Measurements from ENCODE around the gene DTD1.

Gene DTD1

GRCh38 chr20:18717062-18717461, 129.2 kb downstream of the DTD1 start:
- H3K9me2 ChIP-seq (replicated peaks; ENCODE audit: insufficient read depth, low read length) = no peaks in the 10 kb centered on the region
- H4K20me1 ChIP-seq (ENCODE audit: low read depth, low read length) = no peaks in the 10 kb centered on the region
- H3K79me2 ChIP-seq (ENCODE audit: insufficient read depth, low read length) = no peaks in the 10 kb centered on the region
- no peaks in the 10 kb centered on the region for H3F3A ChIP-seq (ENCODE audit: insufficient read depth)
- no peaks in the 10 kb centered on the region for H3K36me3 ChIP-seq (ENCODE audit: low read length)
- no peak overlapping the region for H3K4me2 ChIP-seq (ENCODE audit: low read depth, low read length, poor library complexity, severe bottlenecking)
- no peak overlapping the region for H3K27ac ChIP-seq (ENCODE audit: low read depth, low read length)
- TF ChIP-seq CTCF (IDR thresholded peaks at IDR 0.05; ENCODE audit: insufficient read depth, low read length, poor library complexity, severe bottlenecking) = no peak
- no peak for TF ChIP-seq EZH2phosphoT487 (conservative IDR thresholded peaks at IDR 0.05; ENCODE audit: low read length)
- no peak overlapping the region for H3K4me3 ChIP-seq (ENCODE audit: insufficient read depth, low read length, poor library complexity, severe bottlenecking)
- no peak overlapping the region for H2AFZ ChIP-seq (ENCODE audit: low read depth, low read length, severe bottlenecking)
- H3K9me3 ChIP-seq (ENCODE audit: insufficient read depth, low read length) = no peaks in the 10 kb centered on the region
- H3K9ac ChIP-seq (ENCODE audit: low read length) = no peak overlapping the region
- H3K27me3 ChIP-seq (ENCODE audit: low read length) = no peaks in the 10 kb centered on the region

- Histone ChIP-seq H3K9ac (ENCODE audit: low read length) (no peak overlapping the region), H3K36me3 (ENCODE audit: low read length) (no peaks in the 10 kb centered on the region), H3K9me3 (ENCODE audit: insufficient read depth, low read length) (no peaks in the 10 kb centered on the region), H3K27me3 (ENCODE audit: low read length) (no peaks in the 10 kb centered on the region), H3K27ac (ENCODE audit: low read depth, low read length) (no peak overlapping the region), H3K79me2 (ENCODE audit: insufficient read depth, low read length) (no peaks in the 10 kb centered on the region), H3F3A (ENCODE audit: insufficient read depth) (no peaks in the 10 kb centered on the region), H2AFZ (ENCODE audit: low read depth, low read length, severe bottlenecking) (no peak overlapping the region), H3K4me3 (ENCODE audit: insufficient read depth, low read length, poor library complexity, severe bottlenecking) (no peak overlapping the region), H3K9me2 (replicated peaks; ENCODE audit: insufficient read depth, low read length) (no peaks in the 10 kb centered on the region), H4K20me1 (ENCODE audit: low read depth, low read length) (no peaks in the 10 kb centered on the region), H3K4me2 (ENCODE audit: low read depth, low read length, poor library complexity, severe bottlenecking) (no peak overlapping the region)
- TF ChIP-seq CTCF (IDR thresholded peaks at IDR 0.05; ENCODE audit: insufficient read depth, low read length, poor library complexity, severe bottlenecking) (no peak), EZH2phosphoT487 (conservative IDR thresholded peaks at IDR 0.05; ENCODE audit: low read length) (no peak)
Measured at GRCh38 chr20:18718129-18718528, 130.3 kb downstream of the DTD1 start.

DNA sequence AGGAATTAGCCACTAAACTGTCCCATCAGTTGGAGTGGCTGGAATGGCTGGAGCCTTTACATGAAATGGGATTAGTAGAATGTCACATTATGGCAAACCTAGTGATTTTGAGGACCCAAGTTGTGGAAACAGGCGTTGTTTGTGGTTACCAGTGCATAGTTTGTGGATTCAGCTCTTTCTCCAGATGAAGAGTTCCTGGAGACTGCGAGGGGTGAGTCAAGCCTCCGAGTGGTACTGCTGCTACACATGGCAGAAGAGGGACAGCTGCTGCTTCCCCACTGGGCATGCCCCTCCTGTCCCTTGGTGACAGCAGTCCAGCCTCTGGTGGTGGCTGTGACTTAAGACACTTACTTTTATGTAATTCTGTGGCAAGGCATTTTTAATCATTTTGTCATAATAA, 131.6 kb downstream of the DTD1 start:
- TF ChIP-seq CTCF (IDR thresholded peaks at IDR 0.05; ENCODE audit: insufficient read depth, low read length, poor library complexity, severe bottlenecking) (no peak), EZH2phosphoT487 (conservative IDR thresholded peaks at IDR 0.05; ENCODE audit: low read length) (no peak)
- no peaks in the 10 kb centered on the region for H3K36me3 ChIP-seq (ENCODE audit: low read length)

More for the DNA sequence above, 131.6 kb downstream of the DTD1 start:
- H3K4me2 ChIP-seq (ENCODE audit: low read depth, low read length, poor library complexity, severe bottlenecking) = no peak overlapping the region
- no peak overlapping the region for H3K9ac ChIP-seq (ENCODE audit: low read length)
- no peaks in the 10 kb centered on the region for H4K20me1 ChIP-seq (ENCODE audit: low read depth, low read length)
- no peak overlapping the region for H3K27ac ChIP-seq (ENCODE audit: low read depth, low read length)
- H3K79me2 ChIP-seq (ENCODE audit: insufficient read depth, low read length) = no peaks in the 10 kb centered on the region
- no peaks in the 10 kb centered on the region for H3K27me3 ChIP-seq (ENCODE audit: low read length)
- H3K4me3 ChIP-seq (ENCODE audit: insufficient read depth, low read length, poor library complexity, severe bottlenecking) = no peak overlapping the region
- H3K9me2 ChIP-seq (replicated peaks; ENCODE audit: insufficient read depth, low read length) = no peaks in the 10 kb centered on the region
- H2AFZ ChIP-seq (ENCODE audit: low read depth, low read length, severe bottlenecking) = no peak overlapping the region
- no peaks in the 10 kb centered on the region for H3F3A ChIP-seq (ENCODE audit: insufficient read depth)
- H3K9me3 ChIP-seq (ENCODE audit: insufficient read depth, low read length) = no peaks in the 10 kb centered on the region

Data from SU-DHL-6 (cell line).